ENCODE results near the gene DPYSL5.

The DPYSL5 gene

DNA sequence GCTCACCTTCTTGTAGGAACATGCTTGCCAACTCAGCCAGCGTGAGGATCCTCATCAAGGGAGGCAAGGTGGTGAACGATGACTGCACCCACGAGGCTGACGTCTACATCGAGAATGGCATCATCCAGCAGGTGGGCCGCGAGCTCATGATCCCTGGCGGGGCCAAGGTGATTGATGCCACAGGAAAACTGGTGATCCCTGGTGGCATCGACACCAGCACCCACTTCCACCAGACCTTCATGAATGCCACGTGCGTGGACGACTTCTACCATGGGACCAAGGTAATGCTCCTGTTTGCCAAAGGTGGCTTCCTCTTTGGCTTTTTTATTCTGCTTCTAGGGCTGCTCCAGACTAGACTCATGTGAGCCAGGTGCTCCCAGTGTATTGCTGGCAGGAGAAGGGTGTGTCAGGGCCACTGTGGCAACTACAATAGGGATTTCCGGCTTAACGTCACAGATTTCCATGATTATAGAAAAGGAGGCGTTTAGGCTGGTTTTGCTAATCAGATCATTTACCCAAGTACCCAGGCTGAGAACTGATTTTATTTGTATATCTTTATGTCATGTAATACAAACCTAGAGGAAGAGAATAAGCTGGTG lies 50.6 kb downstream of the DPYSL5 start:
- Histone ChIP-seq H4K91ac (ENCODE audit: low read depth, low read length) (no peak overlapping the region), H3K79me1 (ENCODE audit: low read length) (no peaks in the 10 kb centered on the region), H3K27me3 (ENCODE audit: insufficient read depth, low read length) (no peaks in the 10 kb centered on the region), H3K4me1 (ENCODE audit: control insufficient read depth in 1 of 2, insufficient read depth in 2 of 2, low read length in 2 of 2) (no peaks in the 10 kb centered on the region), H2BK12ac (ENCODE audit: low read length) (no peak overlapping the region), H3K36me3 (ENCODE audit: control insufficient read depth in 1 of 2, insufficient read depth in 2 of 2, low read length in 2 of 2) (no peaks in the 10 kb centered on the region), H2AK5ac (ENCODE audit: low read length) (no peak overlapping the region), H2AFZ (ENCODE audit: insufficient read depth, low read length, poor library complexity) (no peak overlapping the region), H2BK5ac (ENCODE audit: low read depth, low read length, poor library complexity) (no peak overlapping the region), H3K9me3 (ENCODE audit: insufficient read depth, low read depth, low read length) (no peaks in the 10 kb centered on the region), H3K4me2 (ENCODE audit: low read length) (no peak overlapping the region), H3K18ac (ENCODE audit: low read length) (no peak overlapping the region), H3K23ac (ENCODE audit: low read length) (no peak overlapping the region), H3K14ac (ENCODE audit: low read length) (no peak overlapping the region), H3K4me3 (ENCODE audit: low read depth, low read length) (peak overlapping the region; percentile 18), H3K79me2 (ENCODE audit: control insufficient read depth, insufficient read depth, low read length, poor library complexity) (no peaks in the 10 kb centered on the region), H3K9ac (ENCODE audit: low read length) (no peak overlapping the region), H3K27ac (ENCODE audit: low read depth, low read length) (no peak overlapping the region), H2BK120ac (ENCODE audit: insufficient read depth, low read length, poor library complexity) (no peak overlapping the region), H3K4ac (ENCODE audit: low read depth, low read length) (no peak overlapping the region), H4K8ac (ENCODE audit: low read depth, low read length) (no peak overlapping the region), H4K12ac (ENCODE audit: low read depth, low read length) (no peak overlapping the region)
- no CpG with 5 or more reads among the region's 15 CpGs for WGBS (ENCODE audit: extremely low coverage, insufficient coverage, insufficient read length)
- DNase-seq = no peak

DNA sequence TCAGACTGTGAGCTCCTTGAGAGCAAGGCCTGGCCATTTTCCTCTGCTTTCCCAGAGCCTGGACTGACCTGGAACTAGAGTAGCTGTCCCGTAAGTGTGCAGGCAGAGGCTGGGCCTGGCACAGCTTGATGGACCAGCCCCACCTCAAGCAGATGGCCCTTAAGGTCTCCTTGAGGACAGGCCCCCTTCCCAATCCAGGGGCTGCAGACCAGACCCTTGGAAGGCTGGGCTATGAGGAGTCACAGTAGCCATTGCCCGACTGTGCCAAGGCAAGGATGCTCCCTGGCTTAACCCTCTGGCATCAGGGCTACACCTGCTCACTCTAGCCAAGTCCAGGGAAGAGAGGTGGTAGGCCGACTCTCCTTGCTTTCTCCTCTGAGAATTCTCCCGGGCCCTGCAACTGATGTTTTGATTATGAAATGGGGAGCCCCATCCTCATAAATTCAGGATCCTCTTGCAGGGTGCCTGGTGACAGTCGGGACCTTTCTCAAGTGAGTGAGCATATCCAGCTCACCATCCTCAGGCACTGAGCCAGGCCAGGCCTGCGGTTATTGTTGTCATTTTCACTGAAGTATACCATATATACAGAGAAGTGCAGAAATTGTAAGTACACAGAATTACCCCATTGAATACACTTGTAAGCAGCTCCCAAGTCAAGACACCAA lies 51.7 kb downstream of the DPYSL5 start:
- Histone ChIP-seq H2BK12ac (ENCODE audit: low read length) (no peak overlapping the region), H3K79me2 (ENCODE audit: control insufficient read depth, insufficient read depth, low read length, poor library complexity) (no peaks in the 10 kb centered on the region), H2AK5ac (ENCODE audit: low read length) (no peak overlapping the region), H2AFZ (ENCODE audit: insufficient read depth, low read length, poor library complexity) (no peak overlapping the region), H3K14ac (ENCODE audit: low read length) (no peak overlapping the region), H3K9me3 (ENCODE audit: insufficient read depth, low read depth, low read length) (no peaks in the 10 kb centered on the region), H4K8ac (ENCODE audit: low read depth, low read length) (no peak overlapping the region), H3K9ac (ENCODE audit: low read length) (no peak overlapping the region), H3K4me3 (ENCODE audit: low read depth, low read length) (no peak overlapping the region), H4K91ac (ENCODE audit: low read depth, low read length) (no peak overlapping the region), H3K27ac (ENCODE audit: low read depth, low read length) (no peak overlapping the region), H4K12ac (ENCODE audit: low read depth, low read length) (no peak overlapping the region), H3K4me2 (ENCODE audit: low read length) (no peak overlapping the region), H3K18ac (ENCODE audit: low read length) (no peak overlapping the region), H3K23ac (ENCODE audit: low read length) (no peak overlapping the region), H3K4me1 (ENCODE audit: control insufficient read depth in 1 of 2, insufficient read depth in 2 of 2, low read length in 2 of 2) (no peaks in the 10 kb centered on the region), H3K4ac (ENCODE audit: low read depth, low read length) (no peak overlapping the region), H3K27me3 (ENCODE audit: insufficient read depth, low read length) (no peaks in the 10 kb centered on the region), H2BK120ac (ENCODE audit: insufficient read depth, low read length, poor library complexity) (no peak overlapping the region), H3K36me3 (ENCODE audit: control insufficient read depth in 1 of 2, insufficient read depth in 2 of 2, low read length in 2 of 2) (no peaks in the 10 kb centered on the region), H2BK5ac (ENCODE audit: low read depth, low read length, poor library complexity) (no peak overlapping the region), H3K79me1 (ENCODE audit: low read length) (no peaks in the 10 kb centered on the region)
- no peak for DNase-seq
- WGBS (ENCODE audit: extremely low coverage, insufficient coverage, insufficient read length) = no CpG with 5 or more reads among the region's 6 CpGs

DNA sequence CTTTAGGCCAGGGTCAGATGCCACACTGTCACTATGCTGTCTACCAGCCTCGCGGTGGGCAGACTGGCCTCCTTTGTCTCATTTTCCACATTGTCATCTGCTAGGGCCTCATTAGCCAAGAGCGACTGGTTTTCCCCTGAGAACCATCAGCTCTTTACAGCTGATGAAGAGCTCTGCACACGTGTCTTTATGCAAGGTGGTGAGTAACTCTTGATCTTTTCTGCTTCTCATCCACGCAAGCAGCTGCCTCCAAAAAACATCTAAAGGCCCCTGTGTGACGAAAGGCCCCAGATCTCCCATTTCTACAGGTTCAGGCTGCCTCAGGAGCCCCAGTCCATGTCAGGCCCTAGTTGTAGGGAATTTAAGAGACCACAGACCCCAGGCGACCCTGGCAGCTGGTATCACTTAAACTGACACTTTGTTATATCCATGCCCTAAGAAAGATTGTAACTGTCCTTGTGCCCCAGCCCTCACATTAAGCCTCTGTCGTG lies 52.9 kb downstream of the DPYSL5 start:
- Histone ChIP-seq H4K91ac (ENCODE audit: low read depth, low read length) (no peak overlapping the region), H3K9ac (ENCODE audit: low read length) (no peak overlapping the region), H4K8ac (ENCODE audit: low read depth, low read length) (no peak overlapping the region), H2BK12ac (ENCODE audit: low read length) (no peak overlapping the region), H3K18ac (ENCODE audit: low read length) (no peak overlapping the region), H3K4me1 (ENCODE audit: control insufficient read depth in 1 of 2, insufficient read depth in 2 of 2, low read length in 2 of 2) (no peaks in the 10 kb centered on the region), H3K9me3 (ENCODE audit: insufficient read depth, low read depth, low read length) (no peaks in the 10 kb centered on the region), H3K4me2 (ENCODE audit: low read length) (no peak overlapping the region), H3K27ac (ENCODE audit: low read depth, low read length) (no peak overlapping the region), H3K23ac (ENCODE audit: low read length) (no peak overlapping the region), H3K14ac (ENCODE audit: low read length) (no peak overlapping the region), H2AK5ac (ENCODE audit: low read length) (no peak overlapping the region), H3K36me3 (ENCODE audit: control insufficient read depth in 1 of 2, insufficient read depth in 2 of 2, low read length in 2 of 2) (no peaks in the 10 kb centered on the region), H4K12ac (ENCODE audit: low read depth, low read length) (no peak overlapping the region), H2BK120ac (ENCODE audit: insufficient read depth, low read length, poor library complexity) (no peak overlapping the region), H3K79me2 (ENCODE audit: control insufficient read depth, insufficient read depth, low read length, poor library complexity) (no peaks in the 10 kb centered on the region), H3K79me1 (ENCODE audit: low read length) (no peaks in the 10 kb centered on the region), H3K4me3 (ENCODE audit: low read depth, low read length) (no peak overlapping the region), H3K27me3 (ENCODE audit: insufficient read depth, low read length) (no peaks in the 10 kb centered on the region), H3K4ac (ENCODE audit: low read depth, low read length) (no peak overlapping the region), H2BK5ac (ENCODE audit: low read depth, low read length, poor library complexity) (no peak overlapping the region), H2AFZ (ENCODE audit: insufficient read depth, low read length, poor library complexity) (no peak overlapping the region)
- WGBS (ENCODE audit: extremely low coverage, insufficient coverage, insufficient read length) = no CpG with 5 or more reads among the region's 8 CpGs
- no peak for DNase-seq

DNA sequence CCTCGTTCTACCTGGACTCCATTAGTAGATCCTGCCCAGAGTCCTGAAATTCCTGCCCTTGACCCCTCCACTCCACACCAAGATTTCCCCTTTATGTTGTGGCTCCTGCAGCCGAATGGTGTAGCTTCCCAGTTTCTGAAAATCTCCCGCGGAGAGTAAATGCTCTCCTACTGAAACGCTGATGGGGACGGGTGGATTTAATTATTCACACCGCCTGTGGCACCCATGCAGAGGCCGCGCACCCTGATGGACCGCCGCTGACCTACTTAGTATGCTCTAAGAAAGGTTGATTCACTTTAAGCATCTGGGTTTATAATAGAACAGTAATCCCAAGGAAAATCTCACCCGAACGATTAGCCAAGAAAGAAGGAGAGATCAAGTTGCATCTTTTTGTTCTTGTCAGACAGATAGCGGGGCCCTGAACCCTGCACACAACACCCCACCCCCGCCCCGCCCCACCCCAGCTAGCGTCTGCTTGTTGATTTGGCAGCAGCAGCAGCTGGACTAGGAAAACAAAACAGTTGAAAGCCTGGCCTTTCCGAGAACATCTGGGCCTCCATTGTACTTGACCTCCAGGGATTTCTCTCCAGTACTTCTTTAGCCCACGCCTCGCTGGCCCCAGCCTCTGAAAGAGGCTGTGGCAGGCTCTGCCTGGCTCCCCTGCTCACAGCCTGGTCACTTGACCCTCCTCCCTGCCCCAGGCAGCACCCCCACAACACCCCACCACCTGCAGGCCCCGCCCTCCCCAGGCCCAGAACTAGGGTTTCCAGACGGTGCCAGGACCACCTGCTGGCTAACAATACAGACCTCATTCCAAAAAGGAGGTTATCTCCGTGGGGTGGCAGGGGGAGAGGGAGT lies 53.6 kb downstream of the DPYSL5 start:
- Histone ChIP-seq H3K79me1 (ENCODE audit: low read length) (no peaks in the 10 kb centered on the region), H3K18ac (ENCODE audit: low read length) (no peak overlapping the region), H3K9me3 (ENCODE audit: insufficient read depth, low read depth, low read length) (no peaks in the 10 kb centered on the region), H4K12ac (ENCODE audit: low read depth, low read length) (no peak overlapping the region), H3K9ac (ENCODE audit: low read length) (no peak overlapping the region), H2BK12ac (ENCODE audit: low read length) (no peak overlapping the region), H3K36me3 (ENCODE audit: control insufficient read depth in 1 of 2, insufficient read depth in 2 of 2, low read length in 2 of 2) (no peaks in the 10 kb centered on the region), H2AK5ac (ENCODE audit: low read length) (no peak overlapping the region), H3K79me2 (ENCODE audit: control insufficient read depth, insufficient read depth, low read length, poor library complexity) (no peaks in the 10 kb centered on the region), H3K14ac (ENCODE audit: low read length) (no peak overlapping the region), H2BK5ac (ENCODE audit: low read depth, low read length, poor library complexity) (no peak overlapping the region), H3K4ac (ENCODE audit: low read depth, low read length) (no peak overlapping the region), H4K8ac (ENCODE audit: low read depth, low read length) (no peak overlapping the region), H2AFZ (ENCODE audit: insufficient read depth, low read length, poor library complexity) (no peak overlapping the region), H3K23ac (ENCODE audit: low read length) (no peak overlapping the region), H3K4me2 (ENCODE audit: low read length) (no peak overlapping the region), H4K91ac (ENCODE audit: low read depth, low read length) (no peak overlapping the region), H3K4me1 (ENCODE audit: control insufficient read depth in 1 of 2, insufficient read depth in 2 of 2, low read length in 2 of 2) (no peaks in the 10 kb centered on the region), H3K4me3 (ENCODE audit: low read depth, low read length) (no peak overlapping the region), H3K27me3 (ENCODE audit: insufficient read depth, low read length) (no peaks in the 10 kb centered on the region), H3K27ac (ENCODE audit: low read depth, low read length) (no peak overlapping the region), H2BK120ac (ENCODE audit: insufficient read depth, low read length, poor library complexity) (no peak overlapping the region)
- WGBS (ENCODE audit: extremely low coverage, insufficient coverage, insufficient read length) = no CpG with 5 or more reads among the region's 23 CpGs
- no peak for DNase-seq

Data from trophoblast cell (in vitro differentiated cells and primary cell).